Lung (tissue), 12 donors: Measurements from ENCODE around the gene USP32. TPM values are rescaled to one million over a fixed set of nuclear protein-coding genes. Genes with fewer than 3 reads are reported as not detected.
"Not testable (repeated sequence)": the region's sequence is repeated elsewhere in the genome, so short reads cannot be mapped to it uniquely, and the experiment has no call there.

Experiments
- ATAC-seq: fragments of 200-7000 bp; cut with Tn5 transposase; one replicate; pipeline ENCODE4 v1.9.1; 2020; ENCODE audit warnings: moderate number of reproducible peaks; ENCODE audit not compliant: insufficient read depth, low FRiP score
- DNase-seq, 3 donors: peaks; one replicate each; pipeline ENCODE4 v3.0.0-alpha.2; 2013 to 2017
- H3K27ac ChIP-seq, 2 donors: one replicate each; pipeline ENCODE4 v1.5.1; 2013; ENCODE audit warnings: mild to moderate bottlenecking in 2 of 2, moderate library complexity in 2 of 2, control low read depth in 1 of 2, inconsistent platforms in 1 of 2, low read depth in 1 of 2, low read length in 1 of 2
- H3K27me3 ChIP-seq, 3 donors: one replicate each; pipeline ENCODE4 v1.5.1; 2013; ENCODE audit warnings: low read length in 2 of 3; ENCODE audit not compliant: control insufficient read depth in 3 of 3, insufficient read depth in 3 of 3
- H3K36me3 ChIP-seq, 4 donors: one replicate each; pipeline ENCODE4 v1.5.1; 2013; ENCODE audit warnings: low read length in 4 of 4, mild to moderate bottlenecking in 1 of 4, moderate library complexity in 1 of 4; ENCODE audit not compliant: control insufficient read depth in 4 of 4, insufficient read depth in 4 of 4
- H3K4me1 ChIP-seq, 5 donors: one replicate each; pipeline ENCODE4 v1.5.1; 2013; ENCODE audit warnings: low read length in 5 of 5, mild to moderate bottlenecking in 2 of 5, moderate library complexity in 1 of 5; ENCODE audit not compliant: control insufficient read depth in 5 of 5, insufficient read depth in 5 of 5
- H3K4me3 ChIP-seq: one replicate; pipeline ENCODE4 v1.5.1; 2013; ENCODE audit warnings: mild to moderate bottlenecking, control low read depth, moderate library complexity
- H3K9ac ChIP-seq, 2 donors: one replicate each; pipeline ENCODE4 v1.5.1; 2013; ENCODE audit warnings: low read length in 2 of 2, control low read depth in 1 of 2; ENCODE audit not compliant: insufficient read depth in 1 of 2
- H3K9me3 ChIP-seq, 4 donors: one replicate each; pipeline ENCODE4 v1.5.1; 2013; ENCODE audit warnings: low read length in 3 of 4, mild to moderate bottlenecking in 1 of 4, moderate library complexity in 1 of 4; ENCODE audit not compliant: control insufficient read depth in 4 of 4, insufficient read depth in 3 of 4
- CTCF ChIP-seq: IDR thresholded peaks from 2 replicates; pipeline ENCODE4 v1.5.1; 2012; ENCODE audit warnings: mild to moderate bottlenecking; ENCODE audit errors: control extremely low read depth, extremely low read depth
- WGBS, 2 donors: extraction: QIAGEN DNeasy Blood & Tissue Kit; methylation state at CpG; one replicate each; pipeline ENCODE4 v1.1.7; 2013; 5-methylcytosine and 5-hydroxymethylcytosine counted together
- polyA plus RNA-seq, 2 donors: library from polyadenylated mRNA; stranded (reverse); fragments of 200-250 nt; gene quantifications; one replicate each; pipeline ENCODE4 v1.2.1, GENCODE V29; 2013
- total RNA-seq, 2 donors: library from RNA; depleted of rRNA in 1 of 2; stranded (reverse); fragments of >200 nt in 1 of 2; gene quantifications; one replicate each; pipeline ENCODE4 v1.2.1, GENCODE V29; 2014 to 2021
- donor health status: control.
- donor health status: control.
- donor health status: Bipolar disorder and iron deficiency.
- donor health status: healthy.
- donor health status: DM: yes; HTN: yes; CAD: no.

USP32 gene
- total and polyA plus RNA-seq, 4 donors = 18.2 to 96.6 (median 51.1) TPM

DNA sequence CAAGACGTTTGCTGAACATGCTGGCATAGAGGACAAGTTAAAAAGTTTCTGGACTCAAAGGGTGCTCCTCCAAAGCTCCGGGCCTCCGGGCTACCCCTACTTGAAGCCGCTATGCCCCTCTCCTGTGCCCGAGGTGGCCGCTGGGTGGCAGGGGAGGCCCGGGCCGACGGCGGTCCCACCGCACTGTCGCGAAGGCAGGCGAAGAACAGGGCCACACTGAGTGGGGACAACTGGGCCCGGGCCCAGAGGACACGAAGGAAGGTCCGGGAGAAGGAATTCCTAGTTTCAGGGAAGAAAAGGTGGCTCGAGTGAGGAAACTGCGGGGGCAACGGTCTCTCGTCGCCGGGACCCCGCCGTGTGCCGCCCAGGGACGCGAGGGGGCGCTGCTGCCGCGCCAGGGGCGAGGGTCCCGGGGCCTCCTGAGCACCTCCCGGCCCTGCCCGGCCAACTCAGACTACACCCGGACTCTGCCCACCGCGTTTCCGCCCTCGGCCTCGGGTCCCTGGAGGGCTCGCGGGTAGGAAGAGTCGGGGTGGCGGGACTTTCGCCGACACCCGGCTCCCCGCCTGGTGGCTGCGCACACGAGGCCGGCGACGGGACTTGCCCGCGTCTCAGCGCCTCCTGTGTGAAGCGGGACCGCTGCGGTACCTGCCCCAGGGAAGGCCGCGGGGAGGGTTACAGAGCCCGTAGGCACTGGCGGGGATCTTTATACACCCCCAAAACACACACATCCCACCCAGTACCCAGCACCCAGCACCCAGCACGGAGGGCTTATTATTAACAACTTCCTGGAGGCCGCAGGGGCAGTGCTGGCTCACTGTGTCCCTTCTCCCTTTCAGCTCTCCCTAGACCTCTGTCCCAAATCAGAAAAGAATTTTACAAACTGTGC is 29.6 kb upstream of the USP32 start:
- peak overlapping the region in 1 of 2 donors; percentile 55 for H3K9ac ChIP-seq
- WGBS, 2 donors = 1 to 3% methylated on average over 58 to 66 of the region's 66 CpGs

GRCh38 chr17:60419875-60420274 is 27.9 kb upstream of the USP32 start:
- H3K27me3 ChIP-seq, H3K27ac ChIP-seq, H3K36me3 ChIP-seq, H3K4me3 ChIP-seq, ATAC-seq, H3K9ac ChIP-seq, H3K9me3 ChIP-seq, DNase-seq: not testable (repeated sequence)
- H3K4me1 ChIP-seq = peaks cover 0 to 11% (median 0%) of the 10 kb centered on the region in 5 donors
- WGBS, 2 donors = 95 to 96% methylated on average over 7 of the region's 7 CpGs

More for the DNA sequence above, 29.6 kb upstream of the USP32 start:
- Histone ChIP-seq H3K9me3 (no peaks in the 10 kb centered on the region), H3K36me3 (no peaks in the 10 kb centered on the region), H3K27ac (no peak overlapping the region), H3K4me1 (peaks cover 0 to 11% (median 0%) of the 10 kb centered on the region in 5 donors), H3K4me3 (peak overlapping the region; percentile 11), H3K27me3 (no peaks in the 10 kb centered on the region)
- TF ChIP-seq CTCF = no peak
- ATAC-seq (peak; percentile 91), DNase-seq (peak; percentile 71 to 74 (median 72))

GRCh38 chr17:60419003-60419402 is 27.1 kb upstream of the USP32 start:
- peaks cover 0 to 11% (median 0%) of the 10 kb centered on the region in 5 donors for H3K4me1 ChIP-seq
- not testable (repeated sequence) for ATAC-seq, H3K27ac ChIP-seq, H3K9ac ChIP-seq, DNase-seq, H3K36me3 ChIP-seq, H3K27me3 ChIP-seq, H3K9me3 ChIP-seq, H3K4me3 ChIP-seq
- WGBS, 2 donors = 93 to 98% methylated on average over 4 of the region's 4 CpGs

GRCh38 chr17:60416368-60416925 is 24.5 kb upstream of the USP32 start:
- WGBS, 2 donors = 84 to 92% methylated on average over 2 of the region's 2 CpGs
- no peak overlapping the region for H3K4me3 ChIP-seq
- DNase-seq (peak in 1 of 3 donors; percentile 37), ATAC-seq (no peak)
- no peaks in the 10 kb centered on the region for H3K27me3 ChIP-seq
- TF ChIP-seq CTCF = no peak
- no peaks in the 10 kb centered on the region for H3K36me3 ChIP-seq
- H3K9ac ChIP-seq = no peak overlapping the region
- H3K9me3 ChIP-seq = no peaks in the 10 kb centered on the region
- H3K27ac ChIP-seq = no peak overlapping the region
- peaks cover 0 to 10% (median 0%) of the 10 kb centered on the region in 5 donors for H3K4me1 ChIP-seq
